Peyer's patch (tissue), 4 donors: Measurements from ENCODE around the gene SLC13A3. TPM values are rescaled to one million over a fixed set of nuclear protein-coding genes. Genes with fewer than 3 reads are reported as not detected.

Experiments
- DNase-seq, 3 donors: peaks; one replicate each; pipeline ENCODE4 v3.0.0-alpha.2; 2017 to 2019
- H3K27ac ChIP-seq, 4 donors: fragments of 200-600 bp; sonication (generic); one replicate each; pipeline ENCODE4 v1.5.1; 2016 to 2019
- H3K27me3 ChIP-seq, 2 donors: fragments of 200-600 bp; sonication (generic); one replicate each; pipeline ENCODE4 v1.5.1; 2019
- H3K36me3 ChIP-seq, 3 donors: fragments of 200-600 bp; sonication (generic); one replicate each; pipeline ENCODE4 v1.5.1; 2016 to 2019
- H3K4me1 ChIP-seq, 4 donors: fragments of 200-600 bp; sonication (generic); one replicate each; pipeline ENCODE4 v1.5.1; 2016 to 2019
- H3K4me3 ChIP-seq, 4 donors: fragments of 200-600 bp; sonication (generic); 1 replicate in 3 of 4; 2 replicates in 1 of 4; pipeline ENCODE4 v1.5.1; 2016 to 2019; ENCODE audit warnings: mild to moderate bottlenecking in 1 of 4
- H3K9me3 ChIP-seq, 4 donors: fragments of 200-600 bp; sonication (generic); one replicate each; pipeline ENCODE4 v1.5.1; 2016 to 2019; ENCODE audit warnings: mild to moderate bottlenecking in 1 of 4
- POLR2A ChIP-seq, 2 donors: fragments of 450-650 bp; IDR thresholded peaks; one replicate each; pipeline ENCODE4 v1.5.1; 2017; ENCODE audit warnings: antibody characterized with exemption in 2 of 2, mild to moderate bottlenecking in 2 of 2, moderate library complexity in 2 of 2
- total RNA-seq, 4 donors: library from RNA; depleted of rRNA; stranded (reverse); fragments of >200 nt; gene quantifications; one replicate each; pipeline ENCODE4 v1.1.0, GENCODE V29; 2016
- TF ChIP-seq, protein P1 (sequence below), 6 experiments: fragments of 450-650 bp in 4 of 6; fragments of 200-600 bp in 2 of 6; sonication (generic) in 1 of 6; IDR thresholded peaks; one replicate each; pipeline ENCODE4 v1.5.1; 2017 to 2019; ENCODE audit warnings: antibody characterized with exemption in 6 of 6, mild to moderate bottlenecking in 3 of 6, moderate library complexity in 1 of 6

SLC13A3 gene
- total RNA-seq, 4 donors from 2014 or later: 1.3 to 10.7 TPM; not detected in 2

DNA sequence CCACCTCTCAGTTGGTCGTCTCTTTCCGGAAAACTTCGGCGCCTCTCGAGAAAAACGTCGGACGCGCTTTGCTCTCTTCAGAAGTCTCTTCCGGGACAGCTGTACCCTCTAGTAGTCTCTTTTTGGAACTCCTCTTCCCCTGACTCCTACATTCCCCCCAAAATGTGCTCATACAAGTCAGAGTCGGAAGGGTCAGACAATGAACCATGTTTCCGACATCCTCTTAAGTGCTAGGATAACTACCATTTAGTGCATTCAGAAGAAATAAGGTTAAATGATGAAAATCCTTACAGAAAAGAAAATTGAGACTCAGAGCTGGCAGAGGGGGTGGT, 38.5 kb upstream of the SLC13A3 start:
- H3K9me3 ChIP-seq: no peaks in the 10 kb centered on the region

DNA sequence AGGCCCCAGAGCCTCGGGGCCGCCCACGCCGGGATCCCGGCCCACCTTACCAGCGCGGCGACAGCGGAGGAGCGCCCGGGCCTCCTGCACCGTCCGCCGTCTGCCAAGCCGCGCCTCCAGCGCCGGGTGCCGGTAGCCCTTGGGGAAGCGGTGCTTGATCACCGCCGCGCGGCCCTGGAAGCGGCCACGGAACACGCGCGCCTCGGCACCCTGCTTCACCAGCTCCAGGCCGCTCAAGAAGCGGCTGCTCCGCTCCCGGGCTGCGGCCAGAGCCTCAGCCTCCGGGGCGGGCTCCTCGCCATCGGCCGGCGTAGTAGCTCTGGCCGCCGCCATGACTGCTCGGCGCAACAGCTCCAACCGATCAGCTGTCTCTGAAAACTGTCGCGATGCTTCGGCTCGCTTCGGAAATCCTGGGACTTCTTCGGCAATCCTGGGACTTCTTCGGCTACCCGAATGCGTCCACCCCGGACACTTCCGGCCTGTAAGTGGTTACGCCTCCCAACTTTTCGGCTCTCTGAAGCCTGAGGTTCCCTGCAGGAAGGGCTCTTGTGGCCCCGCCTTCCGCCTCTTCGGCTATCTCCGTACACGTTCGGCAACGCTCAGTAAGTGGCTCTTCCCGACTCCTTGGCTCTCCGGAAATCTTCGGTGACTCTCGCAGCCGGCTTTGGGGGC, 38.0 kb upstream of the SLC13A3 start, which contains the start of gene TP53RK:
TP53RK (minus strand) TSS at position 363 of the 672 bp plus-strand sequence; CDS start at position 333, 30 bp downstream.
- no peaks in the 10 kb centered on the region for H3K9me3 ChIP-seq
- TF ChIP-seq, protein P1, sequence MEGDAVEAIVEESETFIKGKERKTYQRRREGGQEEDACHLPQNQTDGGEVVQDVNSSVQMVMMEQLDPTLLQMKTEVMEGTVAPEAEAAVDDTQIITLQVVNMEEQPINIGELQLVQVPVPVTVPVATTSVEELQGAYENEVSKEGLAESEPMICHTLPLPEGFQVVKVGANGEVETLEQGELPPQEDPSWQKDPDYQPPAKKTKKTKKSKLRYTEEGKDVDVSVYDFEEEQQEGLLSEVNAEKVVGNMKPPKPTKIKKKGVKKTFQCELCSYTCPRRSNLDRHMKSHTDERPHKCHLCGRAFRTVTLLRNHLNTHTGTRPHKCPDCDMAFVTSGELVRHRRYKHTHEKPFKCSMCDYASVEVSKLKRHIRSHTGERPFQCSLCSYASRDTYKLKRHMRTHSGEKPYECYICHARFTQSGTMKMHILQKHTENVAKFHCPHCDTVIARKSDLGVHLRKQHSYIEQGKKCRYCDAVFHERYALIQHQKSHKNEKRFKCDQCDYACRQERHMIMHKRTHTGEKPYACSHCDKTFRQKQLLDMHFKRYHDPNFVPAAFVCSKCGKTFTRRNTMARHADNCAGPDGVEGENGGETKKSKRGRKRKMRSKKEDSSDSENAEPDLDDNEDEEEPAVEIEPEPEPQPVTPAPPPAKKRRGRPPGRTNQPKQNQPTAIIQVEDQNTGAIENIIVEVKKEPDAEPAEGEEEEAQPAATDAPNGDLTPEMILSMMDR (IDR thresholded peaks at IDR 0.05): peak in 5 of 6 experiments; percentile 39 to 67 (median 65)
- TF ChIP-seq POLR2A (IDR thresholded peaks at IDR 0.05): peak; percentile 60 to 93
- peak within 1 kb of the TSS; percentile 67 to 91 (median 82) for H3K4me3 ChIP-seq
- H3K27me3 ChIP-seq: no peaks in the 10 kb centered on the region
- DNase-seq: peak; percentile 97 to 100 (median 98)
- peaks cover 0 to 19% (median 5%) of the 10 kb centered on the region in 4 donors for H3K4me1 ChIP-seq
- peak within 1 kb of the TSS; percentile 84 to 95 (median 92) for H3K27ac ChIP-seq
- peaks cover 0 to 23% (median 0%) of the 10 kb centered on the region in 3 donors for H3K36me3 ChIP-seq

More for the DNA sequence above, 38.5 kb upstream of the SLC13A3 start:
- peak overlapping the region; percentile 84 to 95 (median 92) for H3K27ac ChIP-seq
- peaks cover 0 to 19% (median 5%) of the 10 kb centered on the region in 4 donors for H3K4me1 ChIP-seq
- DNase-seq: no peak
- H3K27me3 ChIP-seq: no peaks in the 10 kb centered on the region
- no peak for TF ChIP-seq POLR2A (IDR thresholded peaks at IDR 0.05)
- TF ChIP-seq, protein P1 (IDR thresholded peaks at IDR 0.05): no peak
- H3K4me3 ChIP-seq: peak overlapping the region; percentile 67 to 91 (median 82)
- H3K36me3 ChIP-seq: peaks cover 0 to 23% (median 0%) of the 10 kb centered on the region in 3 donors

DNA sequence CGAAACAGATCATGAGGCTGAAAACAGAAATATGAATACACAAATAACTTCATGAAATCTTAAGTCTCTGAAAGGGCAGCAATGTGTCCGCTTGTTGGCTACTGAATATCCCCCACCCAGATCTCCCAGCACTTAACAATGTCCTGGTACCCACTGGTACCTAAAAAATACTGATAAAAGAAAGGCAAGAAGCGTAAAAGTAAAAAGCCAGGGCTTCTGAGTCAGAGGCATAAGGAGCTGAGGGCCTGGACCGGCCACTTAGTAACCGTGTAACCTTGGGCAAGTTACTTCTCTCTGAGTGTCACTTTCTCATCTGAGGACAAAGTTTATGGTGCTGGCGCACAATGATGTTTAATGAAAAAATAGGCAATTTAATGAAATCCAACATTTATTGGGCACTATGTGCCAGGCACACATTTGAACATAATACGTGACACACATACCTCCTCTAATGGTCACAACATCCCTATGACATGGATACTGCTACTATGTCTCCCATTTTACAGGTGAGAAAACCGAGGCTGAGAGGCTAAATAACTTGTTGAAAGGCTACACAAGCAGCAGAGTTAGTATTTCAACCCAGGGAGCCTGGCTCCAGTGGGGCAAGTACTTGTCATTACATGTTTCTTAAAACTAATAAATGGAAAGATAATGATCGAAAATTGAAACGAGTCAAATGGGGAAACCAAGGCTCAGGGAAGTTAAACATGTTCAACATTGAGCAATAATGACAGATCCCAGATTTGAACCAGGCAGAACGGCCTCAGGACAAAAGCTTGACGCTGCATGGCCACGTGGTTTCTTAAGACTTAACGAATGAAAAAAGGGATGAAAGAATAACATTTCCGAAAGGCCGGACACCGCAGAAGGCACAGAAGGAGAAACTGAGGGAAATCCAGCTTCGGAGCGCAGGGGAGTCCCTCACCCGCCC, 37.2 kb upstream of the SLC13A3 start:
- peak overlapping the region; percentile 84 to 95 (median 92) for H3K27ac ChIP-seq
- peaks cover 0 to 25% (median 5%) of the 10 kb centered on the region in 4 donors for H3K4me1 ChIP-seq
- H3K4me3 ChIP-seq: peak overlapping the region; percentile 67 to 91 (median 82)
- no peak for DNase-seq
- no peaks in the 10 kb centered on the region for H3K9me3 ChIP-seq
- no peak for TF ChIP-seq POLR2A (IDR thresholded peaks at IDR 0.05)
- TF ChIP-seq, protein P1 (IDR thresholded peaks at IDR 0.05): no peak
- H3K27me3 ChIP-seq: no peaks in the 10 kb centered on the region
- H3K36me3 ChIP-seq: peaks cover 0 to 23% (median 0%) of the 10 kb centered on the region in 3 donors

DNA sequence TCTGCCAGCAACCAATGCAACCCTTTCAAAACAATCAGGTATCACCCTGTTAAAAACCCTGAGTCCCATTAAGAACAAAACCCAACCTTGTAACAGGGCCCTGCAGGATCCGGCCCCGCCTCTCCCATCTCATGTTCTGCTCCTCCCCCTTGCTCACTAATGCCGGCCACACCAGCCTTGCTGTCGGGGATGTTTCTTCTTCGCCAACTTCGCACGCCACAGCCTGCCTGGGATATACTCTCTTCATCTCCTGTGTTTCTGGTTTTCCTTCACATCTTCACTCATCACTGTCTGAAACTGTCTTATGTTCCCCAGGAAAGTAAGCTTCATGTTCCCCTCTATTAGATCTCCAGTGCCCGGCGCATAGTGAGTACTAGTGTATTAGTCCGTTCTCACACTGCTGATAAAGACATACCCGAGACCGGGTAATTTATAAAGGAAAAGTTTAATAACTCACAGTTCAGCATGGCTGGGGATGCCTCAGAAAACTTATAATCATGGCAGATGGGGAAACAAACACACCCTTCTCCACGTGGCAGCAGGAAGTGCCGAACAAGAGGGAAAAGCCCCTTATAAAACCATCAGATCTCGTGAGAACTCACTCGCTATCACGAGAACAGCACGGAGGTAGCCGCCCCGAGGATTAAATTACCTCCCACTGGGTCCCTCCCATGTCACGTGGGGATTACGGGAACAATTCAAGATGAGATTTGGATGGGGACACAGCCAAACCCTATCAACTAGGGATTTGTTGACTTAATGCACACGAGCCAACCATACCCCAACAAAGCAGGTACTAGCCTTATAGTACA, 32.9 kb upstream of the SLC13A3 start:
- no peak overlapping the region for H3K27ac ChIP-seq
- peak overlapping the region in 2 of 4 donors; percentile 6 to 10 for H3K4me3 ChIP-seq
- no peaks in the 10 kb centered on the region for H3K27me3 ChIP-seq
- no peak for DNase-seq
- peaks cover 0 to 23% (median 0%) of the 10 kb centered on the region in 3 donors for H3K36me3 ChIP-seq
- TF ChIP-seq POLR2A (IDR thresholded peaks at IDR 0.05): no peak
- TF ChIP-seq, protein P1 (IDR thresholded peaks at IDR 0.05): no peak
- H3K9me3 ChIP-seq: no peaks in the 10 kb centered on the region
- peaks cover 0 to 34% (median 5%) of the 10 kb centered on the region in 4 donors for H3K4me1 ChIP-seq

DNA sequence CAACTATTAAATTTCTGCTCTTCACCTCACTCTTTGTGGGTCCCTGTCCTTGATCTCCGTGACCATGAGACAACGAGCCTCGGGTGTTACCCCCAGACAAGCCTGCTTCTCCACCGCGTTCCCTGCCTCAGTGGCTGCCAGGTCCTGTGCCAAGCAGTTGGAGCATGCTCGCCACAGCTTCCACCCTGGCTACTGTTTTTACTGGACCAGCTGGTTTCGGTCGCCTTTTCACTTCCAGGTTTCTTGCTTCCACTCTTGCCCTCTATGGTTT, 32.3 kb upstream of the SLC13A3 start:
- Histone ChIP-seq H3K27me3 (no peaks in the 10 kb centered on the region), H3K36me3 (peaks cover 0 to 23% (median 0%) of the 10 kb centered on the region in 3 donors), H3K4me3 (no peak overlapping the region), H3K27ac (no peak overlapping the region), H3K9me3 (no peaks in the 10 kb centered on the region), H3K4me1 (peaks cover 0 to 34% (median 5%) of the 10 kb centered on the region in 4 donors)
- TF ChIP-seq POLR2A (IDR thresholded peaks at IDR 0.05): no peak
- TF ChIP-seq, protein P1 (IDR thresholded peaks at IDR 0.05): no peak
- DNase-seq: no peak
